ENCODE results near the gene ARFRP1. TPM values are rescaled to one million over a fixed set of nuclear protein-coding genes. Genes with fewer than 3 reads are reported as not detected.

Gene ARFRP1
- total RNA-seq, 1 donor from 2014 or later, result 55.5 TPM

- Histone ChIP-seq H3K4me3 (ENCODE audit: low read depth, low read length) (no peak overlapping the region), H3K27me3 (ENCODE audit: control insufficient read depth, insufficient read depth, low read length) (no peaks in the 10 kb centered on the region), H3K36me3 (ENCODE audit: control insufficient read depth, insufficient read depth, low read length) (peaks cover 24% of the 10 kb centered on the region)
- FAIRE-seq (no peak), DNase-seq (ENCODE audit: low read depth) (no peak)
- TF ChIP-seq, protein P1, sequence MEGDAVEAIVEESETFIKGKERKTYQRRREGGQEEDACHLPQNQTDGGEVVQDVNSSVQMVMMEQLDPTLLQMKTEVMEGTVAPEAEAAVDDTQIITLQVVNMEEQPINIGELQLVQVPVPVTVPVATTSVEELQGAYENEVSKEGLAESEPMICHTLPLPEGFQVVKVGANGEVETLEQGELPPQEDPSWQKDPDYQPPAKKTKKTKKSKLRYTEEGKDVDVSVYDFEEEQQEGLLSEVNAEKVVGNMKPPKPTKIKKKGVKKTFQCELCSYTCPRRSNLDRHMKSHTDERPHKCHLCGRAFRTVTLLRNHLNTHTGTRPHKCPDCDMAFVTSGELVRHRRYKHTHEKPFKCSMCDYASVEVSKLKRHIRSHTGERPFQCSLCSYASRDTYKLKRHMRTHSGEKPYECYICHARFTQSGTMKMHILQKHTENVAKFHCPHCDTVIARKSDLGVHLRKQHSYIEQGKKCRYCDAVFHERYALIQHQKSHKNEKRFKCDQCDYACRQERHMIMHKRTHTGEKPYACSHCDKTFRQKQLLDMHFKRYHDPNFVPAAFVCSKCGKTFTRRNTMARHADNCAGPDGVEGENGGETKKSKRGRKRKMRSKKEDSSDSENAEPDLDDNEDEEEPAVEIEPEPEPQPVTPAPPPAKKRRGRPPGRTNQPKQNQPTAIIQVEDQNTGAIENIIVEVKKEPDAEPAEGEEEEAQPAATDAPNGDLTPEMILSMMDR (IDR thresholded peaks at IDR 0.05; ENCODE audit: insufficient read depth, low read length, severe bottlenecking), result no peak
These were observed 3.6 kb downstream of the ARFRP1 start for GRCh38 chr20:63703976-63704748.

GRCh38 chr20:63703471-63703975 is 4.3 kb downstream of the ARFRP1 start:
- DNase-seq (ENCODE audit: low read depth) (no peak), FAIRE-seq (no peak)
- Histone ChIP-seq H3K36me3 (ENCODE audit: control insufficient read depth, insufficient read depth, low read length) (peaks cover 19% of the 10 kb centered on the region), H3K27me3 (ENCODE audit: control insufficient read depth, insufficient read depth, low read length) (no peaks in the 10 kb centered on the region), H3K4me3 (ENCODE audit: low read depth, low read length) (no peak overlapping the region)
- TF ChIP-seq, protein P1 (IDR thresholded peaks at IDR 0.05; ENCODE audit: insufficient read depth, low read length, severe bottlenecking), result no peak

GRCh38 chr20:63702751-63703470 is 4.9 kb downstream of the ARFRP1 start:
- Histone ChIP-seq H3K27me3 (ENCODE audit: control insufficient read depth, insufficient read depth, low read length) (no peaks in the 10 kb centered on the region), H3K36me3 (ENCODE audit: control insufficient read depth, insufficient read depth, low read length) (peaks cover 19% of the 10 kb centered on the region), H3K4me3 (ENCODE audit: low read depth, low read length) (no peak overlapping the region)
- TF ChIP-seq, protein P1 (IDR thresholded peaks at IDR 0.05; ENCODE audit: insufficient read depth, low read length, severe bottlenecking), result no peak
- FAIRE-seq, result no peak
- no peak for DNase-seq (ENCODE audit: low read depth)

DNA sequence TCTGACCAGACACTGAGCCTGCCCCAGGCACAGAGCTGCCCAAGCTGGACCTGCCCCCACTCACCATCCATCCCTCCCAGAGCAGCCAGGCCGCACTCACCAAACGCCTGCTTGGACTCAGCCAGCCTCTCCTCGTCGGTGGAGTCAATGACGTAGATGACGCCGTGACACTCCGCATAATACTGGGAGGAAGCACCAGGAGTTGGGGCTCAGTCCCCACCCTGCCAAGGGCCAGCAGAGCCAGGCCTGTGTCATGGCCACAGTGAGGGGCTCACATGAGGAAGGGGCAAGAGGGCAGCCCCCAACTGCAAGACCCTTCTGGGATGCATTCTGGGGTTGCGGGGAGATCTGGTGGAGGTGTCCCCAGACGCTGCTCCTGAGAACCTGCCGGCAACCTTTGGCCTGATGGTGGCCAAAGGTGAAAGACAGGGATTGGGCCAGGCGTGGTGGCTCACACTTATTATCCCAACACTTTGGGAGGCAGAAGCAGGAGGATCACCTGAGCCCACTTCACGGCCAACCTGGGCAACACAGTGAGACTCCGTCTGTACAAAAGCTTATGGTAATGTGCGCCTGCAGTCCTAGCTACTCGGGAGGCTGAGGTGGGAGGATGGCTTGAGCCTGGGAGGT is 5.6 kb downstream of the ARFRP1 start:
- no peak overlapping the region for H3K4me3 ChIP-seq (ENCODE audit: low read depth, low read length)
- FAIRE-seq (no peak), DNase-seq (ENCODE audit: low read depth) (no peak)
- TF ChIP-seq, protein P1 (IDR thresholded peaks at IDR 0.05; ENCODE audit: insufficient read depth, low read length, severe bottlenecking), result no peak
- no peaks in the 10 kb centered on the region for H3K27me3 ChIP-seq (ENCODE audit: control insufficient read depth, insufficient read depth, low read length)
- peaks cover 19% of the 10 kb centered on the region for H3K36me3 ChIP-seq (ENCODE audit: control insufficient read depth, insufficient read depth, low read length)

- no peak for DNase-seq (ENCODE audit: low read depth)
- peaks cover 18% of the 10 kb centered on the region for H3K36me3 ChIP-seq (ENCODE audit: control insufficient read depth, insufficient read depth, low read length)
- no peaks in the 10 kb centered on the region for H3K27me3 ChIP-seq (ENCODE audit: control insufficient read depth, insufficient read depth, low read length)
- H3K4me3 ChIP-seq (ENCODE audit: low read depth, low read length), result no peak overlapping the region
- TF ChIP-seq, protein P1 (IDR thresholded peaks at IDR 0.05; ENCODE audit: insufficient read depth, low read length, severe bottlenecking), result no peak
- no peak for FAIRE-seq
These were observed 6.3 kb downstream of the ARFRP1 start for GRCh38 chr20:63701329-63702035.
